Measurements from ENCODE around the gene SLC22A12.

SLC22A12 gene

DNA sequence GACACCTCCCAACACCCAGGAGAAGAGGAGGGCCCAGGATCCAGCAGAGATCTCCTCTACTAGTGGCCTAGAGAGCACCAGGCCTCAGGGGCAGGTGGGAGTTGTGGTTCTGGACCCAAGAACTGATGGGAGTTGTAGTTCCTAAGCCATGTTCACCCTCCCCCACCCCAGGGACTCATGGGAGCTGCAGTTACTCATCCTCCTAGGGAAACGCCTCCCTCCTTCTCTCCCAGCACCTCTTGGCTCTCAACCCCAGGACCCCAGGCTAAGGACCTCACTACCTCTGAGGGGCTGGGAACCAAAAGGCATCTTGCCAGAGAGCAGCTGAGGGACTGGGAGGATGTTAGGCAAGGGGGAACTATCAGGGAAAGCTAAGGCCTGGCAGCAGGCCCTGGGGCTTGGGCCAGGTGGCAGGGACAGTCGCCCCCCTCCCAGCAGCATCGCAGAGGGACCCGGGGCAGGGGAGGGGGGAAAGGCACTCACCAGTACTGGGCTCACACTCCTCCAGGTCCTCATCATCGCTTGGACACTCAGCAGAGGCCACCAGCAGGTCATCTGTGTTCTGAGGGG is 28.9 kb downstream of the SLC22A12 start:
- no peaks in the 10 kb centered on the region for H3K36me3 ChIP-seq (ENCODE audit: insufficient read depth, low read length)
- H3K4me3 ChIP-seq (ENCODE audit: low read length), result no peak overlapping the region
- H3K4me1 ChIP-seq (ENCODE audit: insufficient read depth, low read length), result peaks cover 10% of the 10 kb centered on the region
- no peaks in the 10 kb centered on the region for H3K27me3 ChIP-seq (ENCODE audit: insufficient read depth, low read length)
- no peak overlapping the region for H3K9ac ChIP-seq (ENCODE audit: low read depth, low read length)
- H3K9me3 ChIP-seq (ENCODE audit: insufficient read depth, low read depth, low read length), result no peaks in the 10 kb centered on the region
- no peak overlapping the region for H3K27ac ChIP-seq (ENCODE audit: low read depth, low read length)
- WGBS, result 82% methylated on average over 5 of the region's 5 CpGs

- Histone ChIP-seq H3K4me3 (ENCODE audit: low read length) (no peak overlapping the region), H3K36me3 (ENCODE audit: insufficient read depth, low read length) (no peaks in the 10 kb centered on the region), H3K27me3 (ENCODE audit: insufficient read depth, low read length) (no peaks in the 10 kb centered on the region), H3K4me1 (ENCODE audit: insufficient read depth, low read length) (peaks cover 10% of the 10 kb centered on the region), H3K9me3 (ENCODE audit: insufficient read depth, low read depth, low read length) (no peaks in the 10 kb centered on the region), H3K9ac (ENCODE audit: low read depth, low read length) (no peak overlapping the region), H3K27ac (ENCODE audit: low read depth, low read length) (no peak overlapping the region)
- WGBS, result 79% methylated on average over 13 of the region's 13 CpGs
Observed at GRCh38 chr11:64620381-64620971, 29.5 kb downstream of the SLC22A12 start.

DNA sequence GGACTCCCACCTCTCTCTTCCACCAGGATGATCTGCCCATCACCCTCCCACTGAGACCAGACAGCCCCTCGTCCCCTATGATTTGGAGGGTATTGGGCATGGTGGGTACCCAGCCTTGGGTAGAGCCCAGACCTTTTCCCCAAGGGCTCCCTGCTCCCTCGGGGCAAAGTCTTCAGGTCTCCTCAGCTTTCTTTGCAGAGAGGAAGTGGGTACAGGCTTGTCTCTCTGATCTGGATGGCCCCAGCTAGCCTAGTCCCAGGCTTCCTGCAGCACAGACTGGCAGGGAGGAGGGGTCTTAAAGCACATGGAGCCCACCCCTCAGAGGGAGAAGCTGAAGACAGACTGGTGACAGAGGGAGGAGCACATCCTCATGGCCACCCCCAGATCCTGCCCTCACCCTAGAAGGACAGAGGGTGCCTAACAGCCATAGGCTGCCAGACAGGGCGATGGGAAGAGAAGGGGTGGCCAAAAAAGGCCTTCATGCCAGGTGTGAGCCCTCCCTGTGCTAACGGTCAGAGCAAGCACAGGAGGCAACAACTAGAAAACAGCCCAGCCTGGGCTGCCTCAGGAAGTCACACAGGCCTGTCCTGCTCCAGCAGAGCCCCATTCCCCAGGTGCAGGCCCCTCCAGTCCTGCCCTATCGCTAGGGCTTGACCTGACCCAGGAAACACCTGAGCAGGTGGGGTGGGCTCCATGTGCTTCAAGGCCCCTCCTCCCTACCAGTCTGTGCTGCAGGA is 30.4 kb downstream of the SLC22A12 start:
- H3K9ac ChIP-seq (ENCODE audit: low read depth, low read length), result no peak overlapping the region
- WGBS, result 94% methylated on average over 5 of the region's 5 CpGs
- no peak overlapping the region for H3K4me3 ChIP-seq (ENCODE audit: low read length)
- no peak overlapping the region for H3K27ac ChIP-seq (ENCODE audit: low read depth, low read length)
- no peaks in the 10 kb centered on the region for H3K36me3 ChIP-seq (ENCODE audit: insufficient read depth, low read length)
- no peaks in the 10 kb centered on the region for H3K9me3 ChIP-seq (ENCODE audit: insufficient read depth, low read depth, low read length)
- peaks cover 10% of the 10 kb centered on the region for H3K4me1 ChIP-seq (ENCODE audit: insufficient read depth, low read length)
- no peaks in the 10 kb centered on the region for H3K27me3 ChIP-seq (ENCODE audit: insufficient read depth, low read length)

- H3K27me3 ChIP-seq (ENCODE audit: insufficient read depth, low read length), result no peaks in the 10 kb centered on the region
- no peak overlapping the region for H3K4me3 ChIP-seq (ENCODE audit: low read length)
- no peaks in the 10 kb centered on the region for H3K36me3 ChIP-seq (ENCODE audit: insufficient read depth, low read length)
- no peak overlapping the region for H3K9ac ChIP-seq (ENCODE audit: low read depth, low read length)
- no peaks in the 10 kb centered on the region for H3K9me3 ChIP-seq (ENCODE audit: insufficient read depth, low read depth, low read length)
- WGBS, result 95% methylated on average over 19 of the region's 19 CpGs
- H3K4me1 ChIP-seq (ENCODE audit: insufficient read depth, low read length), result peaks cover 12% of the 10 kb centered on the region
- no peak overlapping the region for H3K27ac ChIP-seq (ENCODE audit: low read depth, low read length)
Observed at GRCh38 chr11:64622681-64623080, 31.7 kb downstream of the SLC22A12 start.

GRCh38 chr11:64624883-64625481 is 34.0 kb downstream of the SLC22A12 start:
- 93% methylated on average over 4 of the region's 4 CpGs for WGBS
- Histone ChIP-seq H3K4me1 (ENCODE audit: insufficient read depth, low read length) (peaks cover 15% of the 10 kb centered on the region), H3K9me3 (ENCODE audit: insufficient read depth, low read depth, low read length) (no peaks in the 10 kb centered on the region), H3K36me3 (ENCODE audit: insufficient read depth, low read length) (no peaks in the 10 kb centered on the region), H3K27ac (ENCODE audit: low read depth, low read length) (no peak overlapping the region), H3K27me3 (ENCODE audit: insufficient read depth, low read length) (no peaks in the 10 kb centered on the region), H3K9ac (ENCODE audit: low read depth, low read length) (no peak overlapping the region), H3K4me3 (ENCODE audit: low read length) (no peak overlapping the region)

DNA sequence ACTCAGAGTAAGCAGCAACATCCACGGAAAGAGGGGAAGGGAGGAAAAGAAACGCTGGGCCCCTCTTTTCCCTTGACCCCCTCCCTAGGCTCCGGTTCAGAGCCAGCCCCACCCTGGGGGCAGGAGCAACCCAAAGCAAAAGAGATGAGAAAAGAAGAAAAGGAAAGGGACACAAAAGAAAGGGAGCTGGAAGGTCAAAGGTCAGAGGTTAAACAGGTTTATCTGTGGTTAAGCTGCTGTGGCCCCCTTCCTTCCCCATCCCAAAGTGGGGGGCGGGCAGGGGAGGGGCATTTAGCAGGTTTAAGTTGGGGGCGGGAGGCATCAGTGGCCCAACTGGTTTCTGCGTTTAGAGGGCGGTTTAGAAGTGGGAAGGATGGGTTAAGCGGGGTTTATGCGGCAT is 35.6 kb downstream of the SLC22A12 start:
- peaks cover 6% of the 10 kb centered on the region for H3K4me1 ChIP-seq (ENCODE audit: insufficient read depth, low read length)
- H3K27ac ChIP-seq (ENCODE audit: low read depth, low read length), result no peak overlapping the region
- H3K4me3 ChIP-seq (ENCODE audit: low read length), result no peak overlapping the region
- no peaks in the 10 kb centered on the region for H3K9me3 ChIP-seq (ENCODE audit: insufficient read depth, low read depth, low read length)
- no peaks in the 10 kb centered on the region for H3K36me3 ChIP-seq (ENCODE audit: insufficient read depth, low read length)
- peaks cover 8% of the 10 kb centered on the region; the same call in 1 of the 2 replicates for H3K27me3 ChIP-seq (ENCODE audit: insufficient read depth, low read length)
- 84% methylated on average over 7 of the region's 9 CpGs for WGBS
- no peak overlapping the region for H3K9ac ChIP-seq (ENCODE audit: low read depth, low read length)

- Histone ChIP-seq H3K27me3 (ENCODE audit: insufficient read depth, low read length) (peaks cover 8% of the 10 kb centered on the region; the same call in 1 of the 2 replicates), H3K4me3 (ENCODE audit: low read length) (no peak overlapping the region), H3K9ac (ENCODE audit: low read depth, low read length) (no peak overlapping the region), H3K27ac (ENCODE audit: low read depth, low read length) (no peak overlapping the region), H3K36me3 (ENCODE audit: insufficient read depth, low read length) (no peaks in the 10 kb centered on the region), H3K9me3 (ENCODE audit: insufficient read depth, low read depth, low read length) (no peaks in the 10 kb centered on the region), H3K4me1 (ENCODE audit: insufficient read depth, low read length) (peaks cover 6% of the 10 kb centered on the region)
- 92% methylated on average over 4 of the region's 4 CpGs for WGBS
Observed at GRCh38 chr11:64627371-64627770, 36.4 kb downstream of the SLC22A12 start.

GRCh38 chr11:64628596-64628995 is 37.6 kb downstream of the SLC22A12 start:
- Histone ChIP-seq H3K9ac (ENCODE audit: low read depth, low read length) (no peak overlapping the region), H3K4me3 (ENCODE audit: low read length) (no peak overlapping the region), H3K9me3 (ENCODE audit: insufficient read depth, low read depth, low read length) (no peaks in the 10 kb centered on the region), H3K27me3 (ENCODE audit: insufficient read depth, low read length) (peaks cover 8% of the 10 kb centered on the region; the same call in 1 of the 2 replicates), H3K36me3 (ENCODE audit: insufficient read depth, low read length) (no peaks in the 10 kb centered on the region), H3K4me1 (ENCODE audit: insufficient read depth, low read length) (peaks cover 6% of the 10 kb centered on the region), H3K27ac (ENCODE audit: low read depth, low read length) (no peak overlapping the region)
- 93% methylated on average over 2 of the region's 2 CpGs for WGBS

GRCh38 chr11:64629103-64629502 is 38.1 kb downstream of the SLC22A12 start:
- H3K9ac ChIP-seq (ENCODE audit: low read depth, low read length), result no peak overlapping the region
- 88% methylated on average over 6 of the region's 6 CpGs for WGBS

GRCh38 chr11:64629796-64630562 is 39.0 kb downstream of the SLC22A12 start:
- Histone ChIP-seq H3K9me3 (ENCODE audit: insufficient read depth, low read depth, low read length) (no peaks in the 10 kb centered on the region), H3K9ac (ENCODE audit: low read depth, low read length) (no peak overlapping the region), H3K27ac (ENCODE audit: low read depth, low read length) (no peak overlapping the region), H3K36me3 (ENCODE audit: insufficient read depth, low read length) (no peaks in the 10 kb centered on the region), H3K27me3 (ENCODE audit: insufficient read depth, low read length) (peaks cover 8% of the 10 kb centered on the region; the same call in 1 of the 2 replicates), H3K4me1 (ENCODE audit: insufficient read depth, low read length) (peaks cover 6% of the 10 kb centered on the region), H3K4me3 (ENCODE audit: low read length) (peak overlapping the region; percentile 31; the same call in 1 of the 2 replicates)
- WGBS, result 72% methylated on average over 56 of the region's 56 CpGs

More at GRCh38 chr11:64629103-64629502, 38.1 kb downstream of the SLC22A12 start:
- Histone ChIP-seq H3K36me3 (ENCODE audit: insufficient read depth, low read length) (no peaks in the 10 kb centered on the region), H3K27ac (ENCODE audit: low read depth, low read length) (no peak overlapping the region), H3K9me3 (ENCODE audit: insufficient read depth, low read depth, low read length) (no peaks in the 10 kb centered on the region), H3K27me3 (ENCODE audit: insufficient read depth, low read length) (peaks cover 8% of the 10 kb centered on the region; the same call in 1 of the 2 replicates), H3K4me3 (ENCODE audit: low read length) (no peak overlapping the region), H3K4me1 (ENCODE audit: insufficient read depth, low read length) (peaks cover 6% of the 10 kb centered on the region)

Data from HUES64 (cell line).